A673 (cell line): ENCODE results near the gene ANKRD27. TPM values are rescaled to one million over a fixed set of nuclear protein-coding genes. Genes with fewer than 3 reads are reported as not detected.

ENCODE experiments used
- BruUV-seq: library from RNA; stranded (reverse); fragments of 400-500 nt; replicated peaks from 2 replicates; lab custom pipeline; 2021; lab: Mats Ljungman, UMichigan
- CTCF ChIA-PET: fragments of 300-600 bp; sonication (Branson Sonifier 250); formaldehyde crosslinking; loops from one replicate; lab custom pipeline; 2022; ENCODE audit warnings: antibody characterized with exemption; lab: Charles Lee
- POLR2A ChIA-PET: fragments of 300-600 bp; sonication (Branson Sonifier 250); formaldehyde crosslinking; loops from one replicate; lab custom pipeline; 2022; ENCODE audit warnings: antibody characterized with exemption; ENCODE audit not compliant: low non-redundant PET; lab: Charles Lee
- DNase-seq: peaks from one replicate; pipeline ENCODE4 v3.0.0-alpha.2; 2015; ENCODE audit warnings: low spot score
- H3K27ac ChIP-seq: fragments of 200-600 bp; sonication (generic); 2 replicates; pipeline ENCODE4 v1.5.1; 2016; ENCODE audit warnings: mixed run types, low read depth, mild to moderate bottlenecking, mixed read lengths, antibody characterized with exemption, low read length; ENCODE audit not compliant: poor library complexity, severe bottlenecking
- H3K27me3 ChIP-seq: fragments of 200-600 bp; sonication (generic); replicated peaks from 2 replicates; pipeline ENCODE4 v1.6.1; 2017; ENCODE audit warnings: mixed run types, low read depth, mild to moderate bottlenecking, mixed read lengths, antibody characterized with exemption, low read length; ENCODE audit not compliant: insufficient read depth, poor library complexity
- H3K36me3 ChIP-seq: fragments of 200-600 bp; sonication (generic); 2 replicates; pipeline ENCODE4 v1.6.1; 2016; ENCODE audit warnings: mixed run types, mild to moderate bottlenecking, mixed read lengths, antibody characterized with exemption, low read length; ENCODE audit not compliant: insufficient read depth, poor library complexity, severe bottlenecking
- H3K4me1 ChIP-seq: fragments of 200-600 bp; sonication (generic); 2 replicates; pipeline ENCODE4 v1.6.1; 2017; ENCODE audit warnings: mixed run types, mild to moderate bottlenecking, mixed read lengths, antibody characterized with exemption, low read length; ENCODE audit not compliant: insufficient read depth, poor library complexity, severe bottlenecking
- H3K4me3 ChIP-seq: fragments of 200-600 bp; sonication (generic); 2 replicates; pipeline ENCODE4 v1.5.1; 2016; ENCODE audit warnings: low read depth, mixed run types, mild to moderate bottlenecking, mixed read lengths, low read length; ENCODE audit not compliant: poor library complexity, severe bottlenecking
- H3K9me3 ChIP-seq: fragments of 200-600 bp; sonication (generic); 2 replicates; pipeline ENCODE4 v1.6.1; 2016; ENCODE audit warnings: mixed run types, low read depth, mild to moderate bottlenecking, mixed read lengths, antibody characterized with exemption, low read length; ENCODE audit not compliant: poor library complexity, severe bottlenecking
- CTCF ChIP-seq: fragments of 300-800, 200-600 bp; sonication (generic); conservative IDR thresholded peaks from 2 replicates; pipeline ENCODE4 v1.5.1; 2017; ENCODE audit warnings: low read depth, mild to moderate bottlenecking, antibody characterized with exemption, low read length, moderate library complexity, mixed read lengths
- EZH2 ChIP-seq: fragments of 200-600 bp; sonication (generic); IDR thresholded peaks from 2 replicates; pipeline ENCODE4 v1.6.1; 2017; ENCODE audit warnings: borderline replicate concordance, low read depth, mild to moderate bottlenecking, mixed read lengths, antibody characterized with exemption, low read length; ENCODE audit not compliant: poor library complexity, severe bottlenecking
- intact Hi-C: fragments of 100-400 bp; cut with micrococcal nuclease; formaldehyde crosslinking; loops from one replicate; pipeline ENCODE4 v1.10.0; 2022; ENCODE audit not compliant: unreplicated experiment
- total RNA-seq: library from RNA; stranded (reverse); gene quantifications from 2 replicates; pipeline ENCODE4 v1.2.3, GENCODE V29; 2021

ANKRD27 gene
- total RNA-seq, 1 experiment from 2014 or later, result 25.0 TPM

- ChIA-PET POLR2A (no interaction called here), CTCF (no interaction called here)
- Histone ChIP-seq H3K4me1 (no peaks in the 10 kb centered on the region), H3K9me3 (no peaks in the 10 kb centered on the region), H3K36me3 (no peaks in the 10 kb centered on the region), H3K4me3 (no peak overlapping the region), H3K27me3 (no peaks in the 10 kb centered on the region), H3K27ac (no peak overlapping the region)
- TF ChIP-seq EZH2 (no peak), CTCF (no peak)
- intact Hi-C loops, result no loop called here
- DNase-seq, result no peak
- BruUV-seq, result no TSS peak
These were observed 47.2 kb downstream of the ANKRD27 start for GRCh38 chr19:32627714-32628270.

- no peaks in the 10 kb centered on the region for H3K4me1 ChIP-seq
- no peaks in the 10 kb centered on the region for H3K36me3 ChIP-seq
- H3K4me3 ChIP-seq, result no peak overlapping the region
- intact Hi-C loops, result no loop called here
- no TSS peak for BruUV-seq
- no peak for DNase-seq
- ChIA-PET CTCF (no interaction called here), POLR2A (no interaction called here)
- H3K9me3 ChIP-seq, result no peaks in the 10 kb centered on the region
- H3K27ac ChIP-seq, result no peak overlapping the region
- H3K27me3 ChIP-seq, result no peaks in the 10 kb centered on the region
- TF ChIP-seq CTCF (no peak), EZH2 (no peak)
These were observed 48.0 kb downstream of the ANKRD27 start for GRCh38 chr19:32626969-32627368.

- no peak for DNase-seq
- intact Hi-C loops, result no loop called here
- POLR2A ChIA-PET, result no interaction called here
- BruUV-seq, result no TSS peak
- CTCF ChIA-PET, result interaction anchor here (0.7 kb wide), 1 partner anchor 503 kb away, joined by 7 read pairs; no protein-coding TSS in a partner anchor
- Histone ChIP-seq H3K36me3 (peaks cover under 1% of the 10 kb centered on the region), H3K4me3 (no peak overlapping the region), H3K4me1 (no peaks in the 10 kb centered on the region), H3K9me3 (no peaks in the 10 kb centered on the region), H3K27ac (no peak overlapping the region), H3K27me3 (no peaks in the 10 kb centered on the region)
- no peak for TF ChIP-seq CTCF
- no peak for TF ChIP-seq EZH2
These were observed 50.6 kb downstream of the ANKRD27 start for GRCh38 chr19:32624410-32624809.
